ENCODE data around the gene ZBTB45.
"Not testable (repeated sequence)": the region's sequence is repeated elsewhere in the genome, so short reads cannot be mapped to it uniquely, and the experiment has no call there.

The ZBTB45 gene

GRCh38 chr19:58510084-58510862 lies 9.3 kb downstream of the ZBTB45 start:
- no peak for DNase-seq

DNA sequence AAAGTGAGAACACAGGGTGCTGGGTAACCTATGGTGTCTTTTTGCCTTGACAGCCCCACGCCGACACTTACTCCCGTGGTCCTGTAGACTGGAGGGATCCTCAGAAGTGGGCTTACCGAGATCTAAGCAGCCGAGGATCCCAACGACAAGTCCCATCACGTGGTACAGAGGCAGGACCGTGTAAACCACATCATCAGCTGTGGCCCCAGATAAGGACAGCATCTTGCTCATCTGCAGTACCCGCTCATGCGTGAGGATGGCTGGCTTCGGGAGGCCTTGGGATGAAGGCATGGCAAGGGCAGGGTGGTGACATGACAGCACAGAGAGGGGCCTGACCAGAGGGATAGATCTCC lies 9.9 kb downstream of the ZBTB45 start:
- DNase-seq: no peak

DNA sequence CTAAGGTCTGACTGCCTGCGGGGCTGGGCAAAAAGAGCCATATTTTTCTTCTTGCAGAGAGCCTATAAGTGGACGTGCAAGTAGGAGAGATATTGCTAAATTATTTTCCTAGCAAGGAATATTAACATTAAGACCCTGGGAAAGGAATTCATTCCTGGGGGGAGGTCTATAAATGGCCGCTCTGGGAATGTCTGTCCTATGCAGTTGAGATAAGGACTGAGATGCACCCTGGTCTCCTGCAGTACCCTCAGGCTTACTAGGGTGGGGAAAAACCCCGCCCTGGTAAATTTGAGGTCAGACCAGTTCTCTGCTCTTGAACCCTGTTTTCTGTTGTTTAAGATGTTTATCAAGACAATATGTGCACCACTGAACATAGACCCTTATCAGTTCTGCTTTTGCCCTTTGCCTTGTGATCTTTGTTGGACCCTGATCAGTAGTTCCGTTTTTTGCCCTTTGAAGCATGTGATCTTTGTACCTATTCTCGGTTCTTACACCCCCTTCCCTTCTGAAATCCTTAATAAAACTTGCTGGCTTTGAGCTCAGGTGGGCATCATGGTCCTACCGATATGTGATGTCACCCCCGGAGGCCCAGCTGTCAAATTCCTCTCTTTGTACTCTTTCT lies 11.9 kb downstream of the ZBTB45 start:
- DNase-seq: not testable (repeated sequence)

GRCh38 chr19:58500242-58500641 lies 19.4 kb downstream of the ZBTB45 start:
- no peak for DNase-seq

DNA sequence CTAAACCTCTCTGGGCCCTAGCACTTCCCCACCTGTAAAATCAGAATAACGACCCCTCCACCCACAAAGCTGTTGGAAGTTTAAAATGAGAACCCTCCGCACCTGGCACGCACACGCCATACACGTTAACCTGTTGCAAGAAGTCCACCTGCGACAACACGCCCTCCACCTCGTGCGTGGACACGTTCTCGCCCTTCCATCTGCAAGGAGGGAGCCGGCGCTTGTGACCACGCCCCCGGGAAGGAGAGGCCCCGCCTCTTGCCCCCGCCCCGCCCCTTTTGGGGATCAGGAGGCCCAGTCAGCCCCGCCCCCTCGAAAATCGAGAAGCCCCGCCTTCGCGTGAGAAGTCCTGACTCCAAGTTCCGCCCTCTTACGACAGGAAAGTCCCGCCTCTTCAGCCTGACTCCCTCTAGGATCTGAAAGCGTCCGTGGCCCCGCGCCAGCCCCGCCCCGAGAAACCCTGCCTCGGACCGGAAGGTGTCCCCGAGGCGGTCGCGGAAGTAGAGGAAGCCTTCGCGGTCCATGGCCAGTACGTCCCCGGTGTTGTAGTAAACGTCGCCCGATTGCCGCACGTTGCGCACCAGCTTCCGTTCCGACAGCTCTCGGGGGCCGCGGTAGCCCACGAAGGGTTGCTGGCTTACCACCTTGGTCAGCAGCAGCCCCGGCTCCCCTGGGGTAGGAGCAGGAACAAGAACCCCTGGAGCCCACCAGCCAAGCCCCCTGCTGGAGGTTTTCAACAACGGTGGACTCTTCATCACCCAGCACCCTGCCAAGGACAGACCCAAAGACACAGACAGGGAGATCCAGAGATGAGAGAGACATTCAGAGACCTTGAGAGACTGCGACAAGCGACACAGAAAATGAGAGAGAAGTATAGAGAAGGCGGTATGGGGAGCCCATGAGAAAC lies 20.3 kb downstream of the ZBTB45 start:
- DNase-seq: peak; percentile 97

- DNase-seq: no peak
These were observed 21.1 kb downstream of the ZBTB45 start for GRCh38 chr19:58498316-58499020.

DNA sequence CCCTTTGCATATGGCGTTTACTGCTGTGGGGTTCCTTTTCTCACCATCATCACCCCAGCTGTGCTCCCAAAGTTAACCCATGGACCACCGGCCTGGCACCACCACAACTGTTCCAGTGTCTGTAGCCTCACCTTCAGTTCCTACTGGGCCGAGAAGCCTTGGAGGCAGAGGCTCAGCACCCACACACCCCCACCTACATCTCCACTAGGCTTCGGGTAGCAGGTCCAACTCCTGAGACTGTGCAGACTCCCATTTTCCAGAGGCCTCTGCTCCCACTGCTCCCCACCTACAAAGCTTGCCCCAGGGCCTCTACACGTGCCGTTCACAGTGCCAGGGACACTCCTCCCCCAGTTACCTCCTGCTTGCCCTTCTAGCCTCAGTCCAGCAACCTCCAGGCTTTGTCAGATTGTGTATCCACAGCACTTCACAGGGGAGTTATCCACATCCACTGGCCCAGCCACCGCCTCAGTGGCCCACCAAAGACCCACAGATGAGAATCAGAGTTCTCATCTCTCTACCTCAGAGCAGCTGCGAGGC lies 21.9 kb downstream of the ZBTB45 start:
- no peak for DNase-seq

GRCh38 chr19:58492265-58492664 lies 27.3 kb downstream of the ZBTB45 start:
- no peak for DNase-seq

GRCh38 chr19:58491393-58491792 lies 28.2 kb downstream of the ZBTB45 start:
- no peak for DNase-seq

- not testable (repeated sequence) for DNase-seq
These were observed 35.3 kb downstream of the ZBTB45 start for GRCh38 chr19:58484349-58484748.

GRCh38 chr19:58483776-58484175 lies 35.8 kb downstream of the ZBTB45 start:
- DNase-seq: no peak

DNA sequence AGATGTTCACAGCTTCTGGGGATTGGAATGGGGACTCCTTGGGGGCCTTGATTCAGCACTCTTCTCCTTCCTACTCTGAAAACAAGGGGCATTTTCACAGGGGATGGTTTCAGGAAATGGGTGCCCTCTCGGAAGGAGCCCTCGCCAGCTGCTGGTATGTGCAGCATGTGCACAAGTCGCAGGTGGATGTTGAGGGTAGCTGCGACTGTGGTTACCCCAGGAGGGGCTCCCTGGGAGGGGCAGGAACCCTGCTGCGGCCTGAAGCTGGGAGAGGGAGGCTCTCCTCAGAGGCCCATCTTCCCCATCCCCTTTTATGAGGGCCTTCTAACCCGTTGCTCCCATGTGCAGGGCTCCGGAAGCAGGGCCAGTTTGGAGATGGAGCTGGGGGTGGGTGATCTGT lies 37.2 kb downstream of the ZBTB45 start:
- DNase-seq: no peak

- DNase-seq: no peak
These were observed 38.8 kb downstream of the ZBTB45 start for GRCh38 chr19:58480831-58481230.

- DNase-seq: no peak
These were observed 39.2 kb downstream of the ZBTB45 start for GRCh38 chr19:58480481-58480830.

DNA sequence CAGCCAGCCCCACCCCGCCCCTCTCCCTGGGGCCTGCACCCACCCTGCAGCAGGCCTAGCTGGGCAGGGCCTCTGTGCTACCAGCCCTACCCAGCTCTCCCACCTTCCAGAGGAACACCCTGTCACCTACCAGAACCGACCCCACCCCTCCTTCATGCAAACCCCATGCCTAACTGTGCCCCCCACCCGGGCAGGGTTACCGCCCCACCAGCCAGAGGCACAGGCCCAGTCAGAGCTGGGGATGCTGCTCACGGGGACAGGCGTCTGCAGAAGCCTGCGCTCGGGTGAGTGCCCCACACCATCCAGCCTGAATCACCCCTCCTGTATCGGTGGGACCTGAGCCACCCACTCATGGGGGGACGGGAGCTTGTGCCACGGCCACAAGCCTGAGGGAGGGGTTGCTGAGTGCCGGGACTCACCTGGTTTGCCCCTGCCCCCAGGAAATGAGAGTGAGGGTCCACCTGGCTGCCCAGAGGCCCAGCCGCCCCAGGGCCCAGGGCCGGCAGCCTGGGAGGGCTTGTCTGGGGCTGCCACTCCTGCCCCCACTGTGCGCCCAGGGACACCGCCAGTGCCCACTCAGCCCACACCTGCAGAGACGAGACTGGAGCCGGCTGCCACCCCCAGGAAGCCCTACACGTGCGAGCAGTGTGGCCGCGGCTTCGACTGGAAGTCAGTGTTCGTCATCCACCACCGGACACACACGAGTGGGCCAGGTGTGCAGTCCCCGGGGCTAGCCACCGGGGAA lies 39.7 kb downstream of the ZBTB45 start:
- no peak for DNase-seq

GRCh38 chr19:58479303-58479702 lies 40.3 kb downstream of the ZBTB45 start:
- no peak for DNase-seq

DNA sequence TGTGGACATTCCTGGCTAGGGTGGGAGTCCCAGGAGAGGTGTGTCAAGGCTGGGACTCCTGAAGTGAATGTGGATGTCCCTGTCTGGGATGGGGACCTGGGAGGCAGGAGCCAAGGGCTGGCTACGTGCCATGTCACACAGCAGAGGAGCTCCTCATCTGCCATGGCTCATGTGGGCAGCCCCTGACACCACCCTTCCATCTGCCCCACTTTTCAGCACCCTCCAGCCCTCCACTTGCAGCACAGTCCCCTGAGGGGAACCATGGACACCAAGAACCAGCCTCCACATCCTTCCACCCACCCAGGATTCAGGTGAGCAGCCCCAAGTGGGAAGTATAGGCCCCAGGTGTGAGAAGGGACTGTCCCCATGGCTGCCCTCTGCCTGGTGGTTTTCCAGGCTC lies 41.7 kb downstream of the ZBTB45 start:
- DNase-seq: no peak

DNA sequence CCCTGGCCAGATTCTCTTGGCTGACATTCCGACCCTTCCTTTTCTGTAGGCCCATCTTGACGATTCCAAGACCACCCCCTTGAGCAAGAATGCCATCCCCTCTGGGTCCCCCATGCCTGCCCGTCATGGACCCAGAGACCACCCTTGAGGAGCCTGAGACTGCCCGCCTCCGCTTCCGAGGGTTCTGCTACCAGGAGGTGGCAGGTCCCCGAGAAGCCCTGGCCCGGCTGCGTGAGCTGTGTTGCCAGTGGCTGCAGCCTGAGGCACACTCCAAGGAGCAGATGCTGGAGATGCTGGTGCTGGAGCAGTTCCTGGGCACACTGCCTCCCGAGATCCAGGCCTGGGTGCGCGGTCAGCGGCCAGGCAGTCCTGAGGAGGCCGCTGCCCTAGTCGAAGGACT lies 42.5 kb downstream of the ZBTB45 start:
- no peak for DNase-seq

DNA sequence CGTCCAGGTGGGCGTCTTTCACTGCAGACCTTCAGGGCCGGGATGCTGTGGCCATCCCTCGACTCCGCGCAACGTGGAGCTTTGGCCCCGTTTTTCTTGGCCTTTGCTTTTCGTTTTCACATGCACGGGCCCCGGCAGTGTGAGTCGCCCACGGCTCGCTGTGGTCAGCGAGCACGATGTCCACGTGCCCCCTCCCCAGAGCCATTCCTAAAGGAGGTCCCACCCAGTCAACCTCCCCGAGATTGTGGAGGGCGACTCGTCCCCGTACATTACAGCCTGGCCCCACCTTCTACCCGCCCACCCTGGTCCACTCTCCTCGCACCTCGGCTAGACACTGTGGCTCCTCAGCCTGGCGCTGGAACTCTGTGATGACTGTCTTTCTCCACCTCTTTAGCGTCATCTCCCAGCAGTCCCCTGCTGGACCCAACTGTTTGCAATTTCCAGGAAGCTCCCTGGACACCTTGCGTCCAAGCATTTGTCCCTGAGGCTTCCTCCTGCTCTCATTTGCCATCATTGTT lies 43.1 kb downstream of the ZBTB45 start:
- DNase-seq: no peak

GRCh38 chr19:58475714-58476497 lies 43.7 kb downstream of the ZBTB45 start, which contains the start of gene ZNF446:
Gene ZNF446 (plus strand): TSS chr19:58476352. CDS start chr19:58477219, 867 bp downstream.
- peak; percentile 89 for DNase-seq

All from GF-D8 (cell line).